NCI-H2227 (cell line): ENCODE results near the gene SPPL2C.

Experiments
- DNase-seq: peaks from one replicate; lab custom pipeline; 2025; ENCODE audit not compliant: unreplicated experiment; lab: John Stamatoyannopoulos, UW

Gene SPPL2C

GRCh38 chr17:45874151-45874550, 29.5 kb downstream of the SPPL2C start:
- DNase-seq: no peak

- no peak for DNase-seq
Observed at GRCh38 chr17:45876539-45876938, 31.9 kb downstream of the SPPL2C start.

GRCh38 chr17:45877467-45877866, 32.8 kb downstream of the SPPL2C start:
- no peak for DNase-seq

- no peak for DNase-seq
Observed at GRCh38 chr17:45883063-45883462, 38.4 kb downstream of the SPPL2C start.

- DNase-seq: no peak
Observed at GRCh38 chr17:45886852-45887251, 42.2 kb downstream of the SPPL2C start.

GRCh38 chr17:45888392-45888791, 43.7 kb downstream of the SPPL2C start:
- no peak for DNase-seq

GRCh38 chr17:45889579-45889978, 44.9 kb downstream of the SPPL2C start:
- DNase-seq: no peak

- DNase-seq: peak; percentile 79
Observed at GRCh38 chr17:45893725-45894021, 49.0 kb downstream of the SPPL2C start.

GRCh38 chr17:45894022-45894784, 49.5 kb downstream of the SPPL2C start, which contains the start of gene MAPT:
Gene MAPT, plus strand, starts transcription at chr17:45894554. Its CDS starts 67,784 bp downstream, at chr17:45962338.
- peak; percentile 98 for DNase-seq

- DNase-seq: peak; percentile 94
Observed at GRCh38 chr17:45895304-45895968, 50.8 kb downstream of the SPPL2C start.

GRCh38 chr17:45895969-45896785, 51.5 kb downstream of the SPPL2C start:
- peak; percentile 79 for DNase-seq
